Mammary epithelial cell (primary cell): Measurements from ENCODE around the gene TOR1AIP1.

Source experiments
- EZH2 ChIP-seq: IDR thresholded peaks from 2 replicates; pipeline ENCODE4 v1.6.1; 2012; ENCODE audit warnings: low read length, inconsistent platforms, borderline replicate concordance
- TF ChIP-seq, protein P1 (sequence below), 2 donors: IDR thresholded peaks in 1 of 2; conservative IDR thresholded peaks in 1 of 2; 2 replicates each; pipeline ENCODE4 v1.5.1; 2011 to 2012; ENCODE audit warnings: inconsistent platforms in 2 of 2, low read length in 2 of 2, mild to moderate bottlenecking in 2 of 2, control low read depth in 1 of 2, low read depth in 1 of 2; ENCODE audit not compliant: insufficient read depth in 1 of 2; ENCODE audit errors: extremely low read depth in 1 of 2

GRCh38 chr1:179870870-179871269 is 11.2 kb upstream of the TOR1AIP1 start:
- TF ChIP-seq, protein P1, sequence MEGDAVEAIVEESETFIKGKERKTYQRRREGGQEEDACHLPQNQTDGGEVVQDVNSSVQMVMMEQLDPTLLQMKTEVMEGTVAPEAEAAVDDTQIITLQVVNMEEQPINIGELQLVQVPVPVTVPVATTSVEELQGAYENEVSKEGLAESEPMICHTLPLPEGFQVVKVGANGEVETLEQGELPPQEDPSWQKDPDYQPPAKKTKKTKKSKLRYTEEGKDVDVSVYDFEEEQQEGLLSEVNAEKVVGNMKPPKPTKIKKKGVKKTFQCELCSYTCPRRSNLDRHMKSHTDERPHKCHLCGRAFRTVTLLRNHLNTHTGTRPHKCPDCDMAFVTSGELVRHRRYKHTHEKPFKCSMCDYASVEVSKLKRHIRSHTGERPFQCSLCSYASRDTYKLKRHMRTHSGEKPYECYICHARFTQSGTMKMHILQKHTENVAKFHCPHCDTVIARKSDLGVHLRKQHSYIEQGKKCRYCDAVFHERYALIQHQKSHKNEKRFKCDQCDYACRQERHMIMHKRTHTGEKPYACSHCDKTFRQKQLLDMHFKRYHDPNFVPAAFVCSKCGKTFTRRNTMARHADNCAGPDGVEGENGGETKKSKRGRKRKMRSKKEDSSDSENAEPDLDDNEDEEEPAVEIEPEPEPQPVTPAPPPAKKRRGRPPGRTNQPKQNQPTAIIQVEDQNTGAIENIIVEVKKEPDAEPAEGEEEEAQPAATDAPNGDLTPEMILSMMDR (conservative IDR thresholded peaks at IDR 0.05 in 1 of 2, IDR thresholded peaks at IDR 0.05 in 1 of 2; ENCODE audit: extremely low read depth in 1 of 2, insufficient read depth in 1 of 2, low read depth in 1 of 2, low read length in 2 of 2), result no peak
- TF ChIP-seq EZH2, result no peak
